ENCODE results near the gene RCOR2. TPM values are rescaled to one million over a fixed set of nuclear protein-coding genes. Genes with fewer than 3 reads are reported as not detected.

RCOR2 gene
- total RNA-seq, 1 experiment from 2014 or later: 3.9 TPM

DNA sequence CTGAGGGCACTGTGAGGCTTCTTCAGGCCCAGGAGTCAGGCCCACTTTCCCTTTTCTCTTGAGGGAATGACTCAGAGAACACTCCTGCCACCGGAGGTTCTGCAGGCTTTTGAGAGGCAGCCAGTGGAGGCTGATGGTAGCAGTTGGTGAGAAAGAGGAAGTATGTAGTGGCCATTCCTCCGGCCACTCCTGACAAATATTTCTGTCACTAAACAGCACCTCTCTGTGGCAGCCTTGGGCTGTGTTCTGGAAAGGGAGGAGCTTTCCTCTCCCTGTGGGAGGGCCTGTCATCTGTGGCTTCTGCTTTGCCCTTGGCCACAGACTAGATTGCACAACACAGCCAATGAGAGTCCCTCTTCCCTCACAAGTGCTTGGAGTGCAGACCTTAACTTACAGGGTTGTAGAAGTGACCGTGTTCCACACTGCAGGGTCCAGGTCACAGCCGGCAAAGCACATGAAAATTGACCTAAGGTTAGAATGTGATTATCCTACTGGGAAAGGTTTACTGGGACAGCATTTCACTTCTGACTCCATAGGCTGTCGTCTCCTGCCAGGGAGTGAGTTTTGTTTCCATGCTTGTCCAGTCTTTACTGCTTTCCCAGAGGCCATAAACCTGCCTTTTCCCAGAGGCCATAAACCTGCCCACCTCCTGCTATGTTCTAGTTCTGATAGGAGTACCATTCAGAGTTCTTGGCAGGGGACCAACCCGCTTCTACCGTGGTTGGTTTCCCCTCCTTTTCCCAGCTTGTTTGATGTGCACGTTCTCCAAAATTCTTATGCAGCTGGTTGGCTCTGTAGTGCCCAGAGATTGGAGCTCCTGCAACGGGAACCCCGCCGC lies 44.8 kb downstream of the RCOR2 start:
- POLR2A ChIA-PET (ENCODE audit: low non-redundant PET): interaction anchor here (0.6 to 0.7 kb wide), 2 partner anchors 179 to 231 kb away, joined by 3 read pairs; no protein-coding TSS in a partner anchor

DNA sequence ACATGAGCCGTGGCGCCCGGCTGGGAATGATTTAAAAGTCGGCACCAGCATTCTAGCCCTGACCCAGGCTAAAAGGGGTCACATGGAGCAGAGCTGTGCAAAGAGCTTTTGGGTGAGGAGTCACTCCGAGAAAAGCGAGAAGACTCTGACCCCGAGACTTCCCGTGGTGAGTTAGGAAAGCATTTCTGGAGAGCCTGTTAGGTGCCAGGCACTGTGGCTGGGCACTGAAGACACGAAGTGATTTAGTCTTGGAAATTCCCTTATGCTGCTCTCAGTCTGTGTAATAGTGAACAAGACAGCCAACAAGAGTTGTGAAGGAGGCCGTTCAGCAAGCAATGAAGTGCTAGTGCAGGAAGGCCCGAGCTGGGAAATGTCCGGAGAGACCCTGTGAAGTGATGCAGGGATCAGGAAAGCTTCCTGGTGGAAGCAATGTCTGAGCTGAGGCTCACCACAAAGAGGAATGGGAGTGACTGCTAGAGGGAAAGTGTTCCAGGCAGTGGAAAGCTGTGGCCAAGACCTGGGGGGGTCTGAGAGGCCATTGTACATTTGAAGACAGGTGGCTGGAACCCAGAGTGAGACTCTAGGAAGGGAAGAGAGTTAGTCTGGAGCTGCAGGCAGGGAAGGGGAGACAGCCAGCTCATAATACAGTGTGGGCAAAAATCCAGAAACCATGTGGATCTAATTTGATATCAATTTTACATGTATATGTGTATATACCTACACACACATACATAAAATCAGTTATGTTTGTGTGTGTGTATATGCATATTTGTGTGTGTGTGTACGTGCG lies 46.4 kb downstream of the RCOR2 start:
- Histone ChIP-seq H3K27me3 (replicated peaks; ENCODE audit: insufficient read depth, low read depth, low read length, poor library complexity) (no peaks in the 10 kb centered on the region), H3K9me3 (ENCODE audit: low read depth, low read length, poor library complexity, severe bottlenecking) (no peaks in the 10 kb centered on the region), H3K4me1 (ENCODE audit: insufficient read depth, low read length, poor library complexity, severe bottlenecking) (peaks cover 36% of the 10 kb centered on the region), H3K4me3 (ENCODE audit: low read depth, low read length, poor library complexity, severe bottlenecking) (no peak overlapping the region), H3K36me3 (ENCODE audit: insufficient read depth, low read length, poor library complexity, severe bottlenecking) (no peaks in the 10 kb centered on the region), H3K27ac (ENCODE audit: low read depth, low read length, poor library complexity, severe bottlenecking) (peak overlapping the region; percentile 56)
- POLR2A ChIA-PET (ENCODE audit: low non-redundant PET): no interaction called here
- TF ChIP-seq EZH2 (IDR thresholded peaks at IDR 0.05; ENCODE audit: borderline replicate concordance, low read depth, low read length, poor library complexity, severe bottlenecking): no peak
- TF ChIP-seq, protein P1, sequence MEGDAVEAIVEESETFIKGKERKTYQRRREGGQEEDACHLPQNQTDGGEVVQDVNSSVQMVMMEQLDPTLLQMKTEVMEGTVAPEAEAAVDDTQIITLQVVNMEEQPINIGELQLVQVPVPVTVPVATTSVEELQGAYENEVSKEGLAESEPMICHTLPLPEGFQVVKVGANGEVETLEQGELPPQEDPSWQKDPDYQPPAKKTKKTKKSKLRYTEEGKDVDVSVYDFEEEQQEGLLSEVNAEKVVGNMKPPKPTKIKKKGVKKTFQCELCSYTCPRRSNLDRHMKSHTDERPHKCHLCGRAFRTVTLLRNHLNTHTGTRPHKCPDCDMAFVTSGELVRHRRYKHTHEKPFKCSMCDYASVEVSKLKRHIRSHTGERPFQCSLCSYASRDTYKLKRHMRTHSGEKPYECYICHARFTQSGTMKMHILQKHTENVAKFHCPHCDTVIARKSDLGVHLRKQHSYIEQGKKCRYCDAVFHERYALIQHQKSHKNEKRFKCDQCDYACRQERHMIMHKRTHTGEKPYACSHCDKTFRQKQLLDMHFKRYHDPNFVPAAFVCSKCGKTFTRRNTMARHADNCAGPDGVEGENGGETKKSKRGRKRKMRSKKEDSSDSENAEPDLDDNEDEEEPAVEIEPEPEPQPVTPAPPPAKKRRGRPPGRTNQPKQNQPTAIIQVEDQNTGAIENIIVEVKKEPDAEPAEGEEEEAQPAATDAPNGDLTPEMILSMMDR (conservative IDR thresholded peaks at IDR 0.05; ENCODE audit: low read depth, low read length): no peak
- no TSS peak for BruUV-seq (replicated peaks)
- no peak for DNase-seq (ENCODE audit: low spot score)
- CTCF ChIA-PET: no interaction called here
- intact Hi-C loops (cut with micrococcal nuclease; ENCODE audit: unreplicated experiment): no loop called here

More for the DNA sequence above, 44.8 kb downstream of the RCOR2 start:
- peak overlapping the region; percentile 18 for H3K27ac ChIP-seq (ENCODE audit: low read depth, low read length, poor library complexity, severe bottlenecking)
- no peaks in the 10 kb centered on the region for H3K27me3 ChIP-seq (replicated peaks; ENCODE audit: insufficient read depth, low read depth, low read length, poor library complexity)
- no TSS peak for BruUV-seq (replicated peaks)
- H3K4me1 ChIP-seq (ENCODE audit: insufficient read depth, low read length, poor library complexity, severe bottlenecking): peaks cover 20% of the 10 kb centered on the region
- no peak overlapping the region for H3K4me3 ChIP-seq (ENCODE audit: low read depth, low read length, poor library complexity, severe bottlenecking)
- CTCF ChIA-PET: interaction anchor here (1.2 kb wide), 1 partner anchor 104 kb away, joined by 6 read pairs; the partner anchor contains the start of gene ZFTA
- DNase-seq (ENCODE audit: low spot score): peak; percentile 83
- no peaks in the 10 kb centered on the region for H3K36me3 ChIP-seq (ENCODE audit: insufficient read depth, low read length, poor library complexity, severe bottlenecking)
- TF ChIP-seq EZH2 (IDR thresholded peaks at IDR 0.05; ENCODE audit: borderline replicate concordance, low read depth, low read length, poor library complexity, severe bottlenecking): no peak
- TF ChIP-seq, protein P1 (conservative IDR thresholded peaks at IDR 0.05; ENCODE audit: low read depth, low read length): peak; percentile 63
- no peaks in the 10 kb centered on the region for H3K9me3 ChIP-seq (ENCODE audit: low read depth, low read length, poor library complexity, severe bottlenecking)
- intact Hi-C loops (cut with micrococcal nuclease; ENCODE audit: unreplicated experiment): no loop called here

DNA sequence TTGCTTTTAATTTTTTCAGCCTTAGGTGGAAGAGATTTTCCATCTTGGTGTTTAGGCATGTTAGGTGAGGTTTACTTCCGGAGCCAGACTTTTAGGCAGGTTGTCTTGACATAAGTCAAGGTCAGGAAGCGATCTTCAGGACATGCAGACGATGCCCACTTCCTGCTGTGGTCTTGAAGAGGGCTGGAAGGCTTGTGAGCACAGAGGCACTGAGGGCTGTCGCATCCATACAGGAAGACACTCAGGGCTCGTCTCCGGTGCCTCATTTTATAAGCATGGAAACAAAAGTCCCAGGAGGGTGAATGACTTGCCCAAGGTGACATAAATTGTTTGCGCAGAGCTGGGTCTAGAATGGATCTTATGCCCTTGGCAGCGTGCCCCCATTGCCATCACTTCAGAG lies 47.3 kb downstream of the RCOR2 start:
- no TSS peak for BruUV-seq (replicated peaks)
- CTCF ChIA-PET: no interaction called here

More for the DNA sequence above, 47.3 kb downstream of the RCOR2 start:
- Histone ChIP-seq H3K9me3 (ENCODE audit: low read depth, low read length, poor library complexity, severe bottlenecking) (no peaks in the 10 kb centered on the region), H3K4me3 (ENCODE audit: low read depth, low read length, poor library complexity, severe bottlenecking) (no peak overlapping the region), H3K27me3 (replicated peaks; ENCODE audit: insufficient read depth, low read depth, low read length, poor library complexity) (no peaks in the 10 kb centered on the region), H3K4me1 (ENCODE audit: insufficient read depth, low read length, poor library complexity, severe bottlenecking) (peaks cover 39% of the 10 kb centered on the region), H3K27ac (ENCODE audit: low read depth, low read length, poor library complexity, severe bottlenecking) (no peak overlapping the region), H3K36me3 (ENCODE audit: insufficient read depth, low read length, poor library complexity, severe bottlenecking) (no peaks in the 10 kb centered on the region)
- POLR2A ChIA-PET (ENCODE audit: low non-redundant PET): no interaction called here
- DNase-seq (ENCODE audit: low spot score): no peak
- TF ChIP-seq EZH2 (IDR thresholded peaks at IDR 0.05; ENCODE audit: borderline replicate concordance, low read depth, low read length, poor library complexity, severe bottlenecking): no peak
- intact Hi-C loops (cut with micrococcal nuclease; ENCODE audit: unreplicated experiment): no loop called here

Data from A673 (cell line).